ENCODE measurements around the gene ITGB1BP1. TPM values are rescaled to one million over a fixed set of nuclear protein-coding genes. Genes with fewer than 3 reads are reported as not detected.

The ITGB1BP1 gene
- polyA plus RNA-seq, 2 donors, result 47.9 to 48.3 TPM

DNA sequence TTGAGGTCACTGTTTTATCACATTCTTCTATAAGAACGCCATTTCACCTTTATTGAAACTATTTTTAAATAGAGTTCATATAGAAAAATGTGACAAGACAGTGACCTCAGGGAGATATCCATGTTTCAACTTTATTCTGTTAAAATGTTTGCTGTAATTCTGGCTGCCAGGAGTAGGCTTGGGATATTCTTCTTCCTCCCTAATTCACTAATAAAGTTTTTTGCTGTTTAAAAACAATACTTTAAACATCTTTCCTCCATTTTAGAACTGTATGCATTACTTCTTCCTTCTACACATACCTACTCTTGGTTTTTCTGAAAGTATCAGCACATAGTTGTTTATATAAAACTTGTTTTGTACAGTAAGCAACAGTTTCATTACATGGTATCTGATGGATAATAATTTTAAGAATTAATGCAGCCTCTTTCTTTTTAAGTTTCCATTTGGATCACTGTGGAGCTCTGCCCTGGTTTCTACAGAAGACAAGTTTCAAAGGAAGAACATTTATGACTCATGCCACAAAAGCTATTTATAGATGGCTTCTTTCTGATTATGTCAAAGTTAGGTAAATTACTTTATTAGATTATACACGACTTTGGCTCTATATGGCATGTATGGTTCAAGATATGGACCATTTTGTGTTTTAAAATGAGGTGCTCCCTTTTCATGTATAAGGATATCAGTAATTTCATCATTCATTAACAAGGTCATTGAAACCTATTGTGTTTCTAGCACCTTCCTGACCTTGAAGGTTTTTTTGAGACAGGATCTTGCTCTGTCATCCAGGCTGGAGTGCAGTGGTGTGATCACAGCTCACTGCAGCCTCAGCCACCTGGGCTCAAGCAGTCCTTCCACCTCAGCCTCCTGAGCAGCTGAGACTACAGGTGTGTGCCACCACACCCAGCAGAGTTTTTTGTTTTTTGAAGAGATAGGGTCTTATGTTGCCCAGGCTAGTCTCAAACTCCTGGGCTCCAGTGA lies 7.3 kb upstream of the ITGB1BP1 start:
- Histone ChIP-seq H3K4me1 (ENCODE audit: control insufficient read depth in 2 of 2, insufficient read depth in 2 of 2, low read length in 1 of 2) (no peaks in the 10 kb centered on the region), H3K27me3 (ENCODE audit: control insufficient read depth in 1 of 2, insufficient read depth in 2 of 2, low read length in 2 of 2) (no peaks in the 10 kb centered on the region), H3K36me3 (ENCODE audit: control insufficient read depth in 2 of 2, insufficient read depth in 2 of 2, low read length in 1 of 2) (peaks cover 3 to 8% of the 10 kb centered on the region in 2 donors), H3K9me3 (ENCODE audit: control insufficient read depth in 2 of 2, insufficient read depth in 1 of 2, low read depth in 1 of 2, low read length in 1 of 2) (no peaks in the 10 kb centered on the region), H3K27ac (ENCODE audit: low read depth in 2 of 2, low read length in 1 of 2) (no peak overlapping the region), H3K4me3 (ENCODE audit: low read depth in 1 of 2, low read length in 2 of 2) (no peak overlapping the region)
- WGBS, 2 donors, result 65 to 70% methylated on average over 2 of the region's 2 CpGs

DNA sequence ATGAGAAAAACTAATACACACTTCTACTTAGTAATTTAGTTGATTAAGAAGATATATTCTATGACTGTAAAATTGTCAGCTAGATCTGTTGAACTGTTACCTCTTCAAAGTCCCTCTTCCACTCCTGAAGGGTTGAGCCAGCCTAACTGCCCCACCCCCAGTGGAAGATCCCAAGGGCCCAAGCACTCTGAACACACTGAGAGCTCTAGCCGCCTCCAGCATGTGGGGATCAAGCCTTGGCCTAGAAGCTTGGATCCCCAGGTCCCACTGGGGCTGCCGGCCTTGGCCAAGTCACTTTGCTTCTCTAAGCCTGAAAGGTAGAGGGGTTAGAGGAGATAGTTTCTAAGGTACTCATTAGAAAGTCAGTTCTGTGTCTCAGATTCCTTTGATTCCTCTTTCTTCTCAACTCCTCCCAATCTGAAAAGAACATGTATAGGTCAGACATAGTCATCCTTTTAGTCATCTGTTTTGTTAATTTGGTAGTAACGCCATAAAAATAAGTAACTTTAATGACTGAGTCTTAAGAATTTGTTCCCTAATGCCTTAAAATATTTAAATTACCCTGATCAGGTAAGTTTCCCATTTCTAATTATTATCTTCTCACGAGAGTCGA lies 5.7 kb upstream of the ITGB1BP1 start:
- Histone ChIP-seq H3K27me3 (ENCODE audit: control insufficient read depth in 1 of 2, insufficient read depth in 2 of 2, low read length in 2 of 2) (no peaks in the 10 kb centered on the region), H3K4me1 (ENCODE audit: control insufficient read depth in 2 of 2, insufficient read depth in 2 of 2, low read length in 1 of 2) (no peaks in the 10 kb centered on the region), H3K4me3 (ENCODE audit: low read depth in 1 of 2, low read length in 2 of 2) (no peak overlapping the region), H3K27ac (ENCODE audit: low read depth in 2 of 2, low read length in 1 of 2) (no peak overlapping the region), H3K9me3 (ENCODE audit: control insufficient read depth in 2 of 2, insufficient read depth in 1 of 2, low read depth in 1 of 2, low read length in 1 of 2) (no peaks in the 10 kb centered on the region), H3K36me3 (ENCODE audit: control insufficient read depth in 2 of 2, insufficient read depth in 2 of 2, low read length in 1 of 2) (peaks cover 3 to 4% of the 10 kb centered on the region in 2 donors)
- 77 to 86% methylated on average over 5 of the region's 5 CpGs for WGBS, 2 donors

DNA sequence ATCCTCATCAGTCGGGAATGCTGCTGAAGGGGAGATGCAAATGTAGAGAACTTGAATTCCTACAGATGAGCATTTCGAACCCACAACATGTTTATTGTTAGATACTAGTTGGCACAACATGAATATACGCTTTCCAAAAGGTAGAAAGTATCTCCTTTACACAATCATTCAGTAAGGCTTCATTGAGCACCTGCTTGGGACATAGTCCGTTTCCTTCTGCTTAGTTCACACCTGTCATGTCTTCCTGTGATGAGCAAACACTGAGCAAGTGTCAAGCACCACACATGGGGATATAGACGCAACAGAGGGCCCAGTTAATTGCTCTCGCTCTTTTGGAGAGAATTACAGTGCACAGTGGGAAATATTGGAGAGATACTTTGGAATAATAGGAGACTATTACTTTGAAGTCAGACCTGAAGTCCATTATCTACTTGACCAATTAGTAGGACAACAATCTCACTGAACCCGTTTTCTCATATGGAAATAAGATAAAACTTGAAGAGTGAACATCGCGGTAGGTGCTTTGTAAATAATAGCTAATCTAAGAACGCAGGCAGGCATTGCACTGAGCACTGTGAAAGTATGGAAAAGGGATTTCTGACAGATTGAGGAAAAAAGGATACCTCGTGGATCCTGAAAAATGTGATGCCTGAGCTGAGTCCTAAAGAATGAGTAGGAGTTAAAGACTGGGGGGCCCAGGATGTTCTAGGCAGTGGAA lies 1.3 kb upstream of the ITGB1BP1 start:
- Histone ChIP-seq H3K4me3 (ENCODE audit: low read depth in 1 of 2, low read length in 2 of 2) (peak overlapping the region; percentile 87 to 99), H3K27me3 (ENCODE audit: control insufficient read depth in 1 of 2, insufficient read depth in 2 of 2, low read length in 2 of 2) (no peaks in the 10 kb centered on the region), H3K36me3 (ENCODE audit: control insufficient read depth in 2 of 2, insufficient read depth in 2 of 2, low read length in 1 of 2) (no peaks in the 10 kb centered on the region), H3K9me3 (ENCODE audit: control insufficient read depth in 2 of 2, insufficient read depth in 1 of 2, low read depth in 1 of 2, low read length in 1 of 2) (no peaks in the 10 kb centered on the region), H3K4me1 (ENCODE audit: control insufficient read depth in 2 of 2, insufficient read depth in 2 of 2, low read length in 1 of 2) (peaks cover 3 to 9% of the 10 kb centered on the region in 2 donors), H3K27ac (ENCODE audit: low read depth in 2 of 2, low read length in 1 of 2) (no peak overlapping the region)
- WGBS, 2 donors, result 57 to 66% methylated on average over 11 of the region's 11 CpGs

DNA sequence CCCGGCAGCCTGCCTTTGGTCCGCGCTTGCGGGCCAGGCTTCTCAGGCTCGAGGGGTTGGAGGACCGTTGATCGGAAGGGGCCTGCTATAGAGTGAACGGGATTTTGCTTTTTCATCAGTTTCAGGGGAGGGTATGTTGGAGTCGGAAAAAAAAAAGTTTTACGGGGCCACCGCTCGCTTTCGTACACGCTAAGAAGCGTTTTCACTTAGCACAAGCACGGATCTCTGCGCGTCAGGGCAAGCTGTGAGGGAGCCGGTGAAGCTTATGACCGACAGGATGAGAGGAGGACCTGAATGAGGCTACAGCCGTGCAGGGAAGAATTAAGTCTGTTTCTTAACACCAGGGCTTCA lies 569 bp upstream of the ITGB1BP1 start:
- no peaks in the 10 kb centered on the region for H3K27me3 ChIP-seq (ENCODE audit: control insufficient read depth in 1 of 2, insufficient read depth in 2 of 2, low read length in 2 of 2)
- peak overlapping the region; percentile 87 to 99 for H3K4me3 ChIP-seq (ENCODE audit: low read depth in 1 of 2, low read length in 2 of 2)
- WGBS, 2 donors, result 0 to 1% methylated on average over 21 of the region's 21 CpGs
- H3K36me3 ChIP-seq (ENCODE audit: control insufficient read depth in 2 of 2, insufficient read depth in 2 of 2, low read length in 1 of 2), result no peaks in the 10 kb centered on the region
- peaks cover 3 to 9% of the 10 kb centered on the region in 2 donors for H3K4me1 ChIP-seq (ENCODE audit: control insufficient read depth in 2 of 2, insufficient read depth in 2 of 2, low read length in 1 of 2)
- H3K27ac ChIP-seq (ENCODE audit: low read depth in 2 of 2, low read length in 1 of 2), result peak overlapping the region; percentile 95 to 96
- H3K9me3 ChIP-seq (ENCODE audit: control insufficient read depth in 2 of 2, insufficient read depth in 1 of 2, low read depth in 1 of 2, low read length in 1 of 2), result no peaks in the 10 kb centered on the region

DNA sequence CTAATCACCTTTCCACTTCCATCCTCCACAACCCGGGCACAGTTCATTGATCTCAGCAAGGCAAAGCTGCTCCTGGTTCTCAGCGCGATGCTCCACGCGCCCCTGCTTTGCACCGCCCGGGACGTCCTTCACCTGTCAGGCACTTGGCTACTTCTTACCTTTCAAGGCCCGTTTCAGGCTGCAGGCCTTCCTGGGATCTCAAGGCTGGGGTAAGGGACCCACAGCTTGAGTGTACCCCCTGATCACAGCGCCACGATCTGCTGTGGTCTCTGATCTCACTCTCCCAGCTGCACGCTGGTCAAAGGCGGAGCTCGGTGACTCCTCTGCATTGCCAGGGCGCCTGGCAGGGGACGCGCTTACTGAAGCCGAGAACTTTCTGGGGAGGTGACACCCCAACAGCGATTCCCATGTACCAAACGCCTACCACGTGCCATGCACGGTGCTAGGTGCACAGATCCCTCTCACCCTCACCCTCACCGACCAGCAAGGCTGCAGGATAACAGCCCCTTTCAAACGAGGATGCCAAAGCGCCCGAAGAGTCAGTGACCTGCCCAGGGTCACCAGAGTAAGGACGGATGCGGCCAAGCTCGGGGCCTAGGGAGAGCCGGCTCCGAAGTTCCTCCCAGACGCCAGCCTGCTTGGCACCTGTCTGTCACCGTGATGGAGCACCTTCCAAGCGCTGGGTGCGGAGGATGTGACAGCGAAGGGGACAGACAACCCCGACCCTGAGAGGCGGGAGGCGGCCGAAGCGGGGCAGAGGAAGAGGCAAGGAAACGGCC lies 818 bp downstream of the ITGB1BP1 start:
- WGBS, 2 donors, result 3% methylated on average over 39 to 42 of the region's 42 CpGs

DNA sequence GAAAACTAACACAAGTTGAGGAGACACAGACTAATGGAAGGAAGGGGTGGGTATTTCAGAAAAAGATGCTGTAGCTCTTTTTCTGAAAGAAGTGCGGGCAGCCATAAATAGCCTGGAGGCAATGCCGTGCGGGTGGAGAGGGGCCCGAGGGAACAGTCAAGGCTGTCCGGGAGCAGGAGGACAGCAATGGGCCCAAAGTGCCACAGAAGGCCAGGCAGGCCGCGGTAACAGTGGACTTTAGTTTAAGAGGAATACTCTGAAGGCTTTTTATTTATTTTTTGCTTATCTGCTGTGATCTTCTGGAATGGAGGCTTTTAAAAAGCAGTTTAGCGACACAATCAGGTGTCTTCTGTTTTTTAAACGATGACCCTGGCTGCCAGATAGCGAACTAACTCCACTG lies 2.8 kb downstream of the ITGB1BP1 start:
- 88% methylated on average over 10 of the region's 10 CpGs for WGBS, 2 donors
- peaks cover 0 to 5% of the 10 kb centered on the region in 2 donors for H3K36me3 ChIP-seq (ENCODE audit: control insufficient read depth in 2 of 2, insufficient read depth in 2 of 2, low read length in 1 of 2)
- H3K27ac ChIP-seq (ENCODE audit: low read depth in 2 of 2, low read length in 1 of 2), result no peak overlapping the region

More for the DNA sequence above, 818 bp downstream of the ITGB1BP1 start:
- Histone ChIP-seq H3K9me3 (ENCODE audit: control insufficient read depth in 2 of 2, insufficient read depth in 1 of 2, low read depth in 1 of 2, low read length in 1 of 2) (no peaks in the 10 kb centered on the region), H3K27ac (ENCODE audit: low read depth in 2 of 2, low read length in 1 of 2) (peak overlapping the region; percentile 95 to 96), H3K4me3 (ENCODE audit: low read depth in 1 of 2, low read length in 2 of 2) (peak overlapping the region; percentile 87 to 99), H3K36me3 (ENCODE audit: control insufficient read depth in 2 of 2, insufficient read depth in 2 of 2, low read length in 1 of 2) (no peaks in the 10 kb centered on the region), H3K4me1 (ENCODE audit: control insufficient read depth in 2 of 2, insufficient read depth in 2 of 2, low read length in 1 of 2) (peaks cover 3 to 9% of the 10 kb centered on the region in 2 donors), H3K27me3 (ENCODE audit: control insufficient read depth in 1 of 2, insufficient read depth in 2 of 2, low read length in 2 of 2) (no peaks in the 10 kb centered on the region)

DNA sequence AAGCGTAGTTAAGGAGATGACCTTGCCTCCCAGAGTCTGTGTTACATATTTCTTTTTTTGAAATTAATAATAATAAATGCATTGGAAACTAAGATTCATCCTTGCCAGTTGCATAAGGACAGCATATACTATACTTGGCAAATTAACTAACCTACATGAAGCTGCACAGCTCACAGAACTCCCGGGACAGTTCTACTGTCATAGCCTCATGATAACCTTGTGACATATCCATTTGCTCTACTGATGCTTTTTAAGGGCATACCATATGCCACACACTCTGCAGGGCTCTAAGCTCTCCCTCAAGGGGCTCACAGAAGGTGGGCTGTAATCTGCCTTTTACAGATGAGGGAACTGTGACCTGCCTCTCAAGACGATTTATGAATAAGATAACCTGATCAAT lies 3.8 kb downstream of the ITGB1BP1 start:
- Histone ChIP-seq H3K4me1 (ENCODE audit: control insufficient read depth in 2 of 2, insufficient read depth in 2 of 2, low read length in 1 of 2) (peaks cover 3 to 12% of the 10 kb centered on the region in 2 donors), H3K9me3 (ENCODE audit: control insufficient read depth in 2 of 2, insufficient read depth in 1 of 2, low read depth in 1 of 2, low read length in 1 of 2) (no peaks in the 10 kb centered on the region), H3K27me3 (ENCODE audit: control insufficient read depth in 1 of 2, insufficient read depth in 2 of 2, low read length in 2 of 2) (no peaks in the 10 kb centered on the region), H3K36me3 (ENCODE audit: control insufficient read depth in 2 of 2, insufficient read depth in 2 of 2, low read length in 1 of 2) (peaks cover 0 to 5% of the 10 kb centered on the region in 2 donors), H3K4me3 (ENCODE audit: low read depth in 1 of 2, low read length in 2 of 2) (no peak overlapping the region), H3K27ac (ENCODE audit: low read depth in 2 of 2, low read length in 1 of 2) (no peak overlapping the region)
- WGBS, 2 donors, result 86 to 88% methylated on average over 3 of the region's 3 CpGs

More for the DNA sequence above, 2.8 kb downstream of the ITGB1BP1 start:
- no peaks in the 10 kb centered on the region for H3K27me3 ChIP-seq (ENCODE audit: control insufficient read depth in 1 of 2, insufficient read depth in 2 of 2, low read length in 2 of 2)
- H3K9me3 ChIP-seq (ENCODE audit: control insufficient read depth in 2 of 2, insufficient read depth in 1 of 2, low read depth in 1 of 2, low read length in 1 of 2), result no peaks in the 10 kb centered on the region
- H3K4me1 ChIP-seq (ENCODE audit: control insufficient read depth in 2 of 2, insufficient read depth in 2 of 2, low read length in 1 of 2), result peaks cover 3 to 12% of the 10 kb centered on the region in 2 donors
- H3K4me3 ChIP-seq (ENCODE audit: low read depth in 1 of 2, low read length in 2 of 2), result no peak overlapping the region

DNA sequence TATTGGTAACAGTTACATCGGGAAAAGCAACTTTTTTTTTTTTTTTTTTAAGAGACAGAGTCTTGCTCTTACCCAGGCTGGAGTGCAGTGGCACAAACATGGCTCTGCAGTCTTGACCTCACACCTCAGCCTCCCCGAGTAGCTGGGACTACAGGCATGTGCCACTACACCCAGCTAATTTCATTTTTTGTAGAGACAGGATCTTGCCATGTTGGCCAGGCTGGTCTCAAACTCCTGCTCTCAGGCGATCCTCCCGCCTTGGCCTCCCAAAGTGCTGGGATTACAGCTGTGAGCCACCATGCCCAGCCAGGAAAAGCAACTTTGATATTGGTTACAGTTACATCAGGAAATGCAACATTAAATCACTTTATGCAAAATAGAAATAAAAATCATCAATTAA lies 4.6 kb downstream of the ITGB1BP1 start:
- no peak overlapping the region for H3K27ac ChIP-seq (ENCODE audit: low read depth in 2 of 2, low read length in 1 of 2)
- H3K4me1 ChIP-seq (ENCODE audit: control insufficient read depth in 2 of 2, insufficient read depth in 2 of 2, low read length in 1 of 2), result peaks cover 3 to 12% of the 10 kb centered on the region in 2 donors
- 91% methylated on average over 4 of the region's 4 CpGs for WGBS, 2 donors

DNA sequence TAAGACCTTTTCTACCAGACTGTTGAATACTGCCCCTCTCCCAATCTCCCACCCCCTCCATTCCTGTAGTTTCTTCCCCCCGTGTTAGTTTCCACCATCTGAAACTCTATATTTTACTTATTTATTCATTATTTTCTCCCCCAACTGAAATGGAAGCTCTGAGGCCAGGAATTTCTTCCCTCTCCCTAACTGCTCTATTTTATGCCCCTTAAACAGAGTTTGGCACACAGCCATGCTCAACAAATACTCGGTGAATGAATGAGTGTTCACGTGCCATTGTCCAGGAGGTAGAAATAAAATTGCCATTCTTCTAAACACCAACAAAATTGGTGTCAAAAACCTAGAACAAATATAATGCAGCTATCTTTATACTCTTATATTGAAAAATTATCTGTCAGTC lies 5.6 kb downstream of the ITGB1BP1 start:
- Histone ChIP-seq H3K9me3 (ENCODE audit: control insufficient read depth in 2 of 2, insufficient read depth in 1 of 2, low read depth in 1 of 2, low read length in 1 of 2) (no peaks in the 10 kb centered on the region), H3K27ac (ENCODE audit: low read depth in 2 of 2, low read length in 1 of 2) (no peak overlapping the region), H3K4me3 (ENCODE audit: low read depth in 1 of 2, low read length in 2 of 2) (no peak overlapping the region), H3K27me3 (ENCODE audit: control insufficient read depth in 1 of 2, insufficient read depth in 2 of 2, low read length in 2 of 2) (no peaks in the 10 kb centered on the region), H3K36me3 (ENCODE audit: control insufficient read depth in 2 of 2, insufficient read depth in 2 of 2, low read length in 1 of 2) (peaks cover 0 to 5% of the 10 kb centered on the region in 2 donors), H3K4me1 (ENCODE audit: control insufficient read depth in 2 of 2, insufficient read depth in 2 of 2, low read length in 1 of 2) (peaks cover 3 to 12% of the 10 kb centered on the region in 2 donors)
- WGBS, 2 donors, result 76 to 81% methylated on average over 3 of the region's 3 CpGs

More for the DNA sequence above, 4.6 kb downstream of the ITGB1BP1 start:
- Histone ChIP-seq H3K27me3 (ENCODE audit: control insufficient read depth in 1 of 2, insufficient read depth in 2 of 2, low read length in 2 of 2) (no peaks in the 10 kb centered on the region), H3K9me3 (ENCODE audit: control insufficient read depth in 2 of 2, insufficient read depth in 1 of 2, low read depth in 1 of 2, low read length in 1 of 2) (no peaks in the 10 kb centered on the region), H3K4me3 (ENCODE audit: low read depth in 1 of 2, low read length in 2 of 2) (no peak overlapping the region), H3K36me3 (ENCODE audit: control insufficient read depth in 2 of 2, insufficient read depth in 2 of 2, low read length in 1 of 2) (peaks cover 0 to 5% of the 10 kb centered on the region in 2 donors)

Measured in esophagus (tissue), 2 donors.